Upper lobe of left lung (tissue), 4 donors: ENCODE results near the gene PHF21A.

Source experiments
- CTCF ChIP-seq, 6 experiments: fragments of 450-650 bp in 4 of 6; fragments of 200-600 bp in 2 of 6; sonication (generic) in 2 of 6; IDR thresholded peaks; one replicate each; pipeline ENCODE4 v1.5.1; 2016 to 2019; ENCODE audit warnings: antibody characterized with exemption in 6 of 6
- POLR2AphosphoS5 ChIP-seq, 2 donors: sonication (generic); formaldehyde crosslinking; IDR thresholded peaks; one replicate each; pipeline ENCODE4 v1.5.1; 2017; ENCODE audit warnings: antibody characterized with exemption in 2 of 2

- TF ChIP-seq POLR2AphosphoS5 (IDR thresholded peaks at IDR 0.05) (no peak), CTCF (IDR thresholded peaks at IDR 0.05) (no peak)
Measured at GRCh38 chr11:45906096-45906682, 215.1 kb downstream of the PHF21A start.
